GM12878 (cell line): ENCODE data around the gene ATG9B. TPM values are rescaled to one million over a fixed set of nuclear protein-coding genes. Genes with fewer than 3 reads are reported as not detected.

ENCODE experiments used
- ATAC-seq: fragments of 200-7000 bp; cut with Tn5 transposase; 3 replicates; pipeline ENCODE4 v1.9.1; 2020; ENCODE audit warnings: mild to moderate bottlenecking, moderate library complexity
- BruUV-seq: library from RNA; stranded (reverse); fragments of 400-500 nt; replicated peaks from 2 replicates; lab custom pipeline; 2021; lab: Mats Ljungman, UMichigan
- CTCF ChIA-PET: fragments of 300-600 bp; sonication (Branson Sonifier 250); formaldehyde crosslinking; extraction: SDS; loops from one replicate; lab custom pipeline; 2021; ENCODE audit warnings: inconsistent platforms; lab: Yijun Ruan, JAX
- POLR2A ChIA-PET: fragments of 350-600 bp; formaldehyde crosslinking; extraction: SDS; loops from one replicate; lab custom pipeline; 2021; ENCODE audit warnings: inconsistent platforms; lab: Charles Lee
- RAD21 ChIA-PET: fragments of 300-600 bp; sonication (Branson Sonifier 250); formaldehyde crosslinking; loops from one replicate; lab custom pipeline; 2023; ENCODE audit warnings: antibody characterized with exemption; ENCODE audit not compliant: unreplicated experiment; lab: Charles Lee
- SMC1A ChIA-PET: fragments of 300-600 bp; sonication (Branson Sonifier 250); formaldehyde crosslinking; loops from one replicate; lab custom pipeline; 2023; ENCODE audit not compliant: unreplicated experiment, uncharacterized antibody; lab: Charles Lee
- DNase-seq: peaks from one replicate; pipeline ENCODE4 v3.0.0-alpha.2; 2011; ENCODE audit warnings: low read depth, low spot score
- FAIRE-seq: peaks from 3 replicates; lab custom pipeline; 2011; peaks lifted over from hg19 to GRCh38; lab: Jason Lieb, UNC
- H2AFZ ChIP-seq: 2 replicates; pipeline ENCODE4 v1.6.0; 2011; ENCODE audit warnings: low read depth, low read length, control low read depth; ENCODE audit not compliant: control insufficient read depth
- H3K27ac ChIP-seq: 2 replicates; pipeline ENCODE4 v1.5.1; 2011; ENCODE audit warnings: control low read depth; ENCODE audit not compliant: control insufficient read depth, insufficient read depth
- H3K27me3 ChIP-seq, 2 experiments: replicated peaks in 1 of 2; 2 replicates each; pipeline versions ENCODE4 v1.6.0 to v1.6.1; 2011; ENCODE audit warnings: low read length in 1 of 2; ENCODE audit not compliant: control insufficient read depth in 2 of 2, insufficient read depth in 2 of 2
- H3K36me3 ChIP-seq, 2 experiments: 2 replicates each; pipeline ENCODE4 v1.5.1; 2011; ENCODE audit warnings: low read length in 1 of 2; ENCODE audit not compliant: control insufficient read depth in 2 of 2, insufficient read depth in 2 of 2
- H3K4me1 ChIP-seq: 2 replicates; pipeline ENCODE4 v1.6.1; 2011; ENCODE audit warnings: mild to moderate bottlenecking, low read length, moderate library complexity, mixed read lengths; ENCODE audit not compliant: control insufficient read depth, insufficient read depth
- H3K4me2 ChIP-seq: 2 replicates; pipeline ENCODE4 v1.6.0; 2011; ENCODE audit warnings: control low read depth; ENCODE audit not compliant: control insufficient read depth, insufficient read depth
- H3K4me3 ChIP-seq: fragments of 200-600 bp; sonication (generic); 2 replicates; pipeline ENCODE4 v1.5.1; 2016
- H3K79me2 ChIP-seq: 2 replicates; pipeline ENCODE4 v1.6.0; 2011; ENCODE audit warnings: low read length; ENCODE audit not compliant: control insufficient read depth, insufficient read depth
- H3K9ac ChIP-seq: 2 replicates; pipeline ENCODE4 v1.8.0; 2011; ENCODE audit warnings: low read length, control low read depth, mixed read lengths; ENCODE audit not compliant: control insufficient read depth, insufficient read depth
- H3K9me3 ChIP-seq: replicated peaks from 3 replicates; pipeline ENCODE4 v1.5.1; 2011; ENCODE audit warnings: mild to moderate bottlenecking, low read length; ENCODE audit not compliant: control insufficient read depth, insufficient read depth
- H4K20me1 ChIP-seq: 2 replicates; pipeline ENCODE4 v1.6.0; 2011; ENCODE audit not compliant: control insufficient read depth, insufficient read depth
- BCL11A ChIP-seq: IDR thresholded peaks from 2 replicates; pipeline ENCODE4 v1.6.1; 2011; ENCODE audit warnings: low read depth, low read length
- EP300 ChIP-seq, 2 experiments: fragments of 150-350 bp in 1 of 2; IDR thresholded peaks; 2 replicates each; pipeline ENCODE4 v1.6.1; 2011 to 2012; ENCODE audit warnings: low read depth in 2 of 2, low read length in 2 of 2, borderline replicate concordance in 1 of 2, improper control_type of control experiment in 1 of 2, inconsistent platforms in 1 of 2; ENCODE audit not compliant: control insufficient read depth in 1 of 2
- RUNX3 ChIP-seq: IDR thresholded peaks from 2 replicates; pipeline ENCODE4 v1.6.1; 2012; ENCODE audit warnings: low read length, inconsistent platforms
- TCF7 ChIP-seq: IDR thresholded peaks from 2 replicates; pipeline ENCODE4 v1.6.1; 2014; ENCODE audit warnings: antibody characterized with exemption, borderline replicate concordance
- WGBS: methylation state at CpG from one replicate; pipeline ENCODE4 v1.1.6; 2016; ENCODE audit warnings: low lambda C conversion rate; ENCODE audit not compliant: insufficient replicate concordance, insufficient coverage; ENCODE audit errors: missing lambda C conversion rate; 5-methylcytosine and 5-hydroxymethylcytosine counted together
- in situ Hi-C: fragments of 300-500 bp; cut with MboI; formaldehyde crosslinking; loops from 9 replicates; pipeline ENCODE4 v1.14.3; 2018; ENCODE audit warnings: mixed read lengths
- intact Hi-C: fragments of 100-400 bp; cut with micrococcal nuclease; formaldehyde crosslinking; loops from one replicate; pipeline ENCODE4 v1.14.2; 2022; ENCODE audit not compliant: unreplicated experiment
- polyA plus RNA-seq, 11 experiments: library from polyadenylated mRNA; depleted of rRNA in 4 of 11; unstranded in 6 of 11; stranded (reverse) in 5 of 11; fragments of >200 nt; fragmentation: Nextera tagmentation in 4 of 11; fragmentation: Illumina TruSeq in 1 of 11; extraction: Ambion mirVana in 4 of 11; extraction: Trizol in 1 of 11; gene quantifications; 1 replicate in 1 of 11; 2 replicates in 10 of 11; pipeline versions ENCODE4 v1.2.1 to v1.2.3, GENCODE V29; 2011 to 2016; ENCODE audit warnings: inconsistent platforms in 2 of 11, missing spikeins in 2 of 11, low read depth in 1 of 11
- total RNA-seq, 4 experiments: library from RNA; depleted of rRNA in 3 of 4; stranded (reverse); fragments of >200 nt in 3 of 4; fragmentation: Illumina TruSeq in 1 of 4; extraction: Trizol in 1 of 4; gene quantifications; 2 replicates each; pipeline versions ENCODE4 v1.2.1 to v1.2.3, GENCODE V29; 2013 to 2021
- TF ChIP-seq, protein P1 (sequence below): fragments of 450-650 bp; IDR thresholded peaks from 2 replicates; pipeline ENCODE4 v1.6.1; 2014; ENCODE audit warnings: mild to moderate bottlenecking
- TF ChIP-seq, protein P2 (sequence below): fragments of 450-650 bp; IDR thresholded peaks from 2 replicates; pipeline ENCODE4 v1.6.1; 2017; ENCODE audit warnings: mild to moderate bottlenecking, moderate library complexity
- TF ChIP-seq, protein P3 (sequence below): IDR thresholded peaks from 2 replicates; pipeline ENCODE4 v1.6.1; 2012; ENCODE audit warnings: low read length, inconsistent platforms
- TF ChIP-seq, protein P4 (sequence below): IDR thresholded peaks from 2 replicates; pipeline ENCODE4 v1.6.1; 2012; ENCODE audit warnings: mild to moderate bottlenecking, low read depth, low read length
- TF ChIP-seq, protein P5 (sequence below): fragments of 450-650 bp; IDR thresholded peaks from 2 replicates; pipeline ENCODE4 v1.6.1; 2017; ENCODE audit warnings: low read depth, mild to moderate bottlenecking, moderate library complexity

Gene ATG9B
- total and polyA plus RNA-seq, 10 of the 15 experiments (the other 5 are each of a cell fraction or from before 2014, with no cell fraction given) = 0.01 to 0.83 (median 0.12) TPM; not detected in 2

DNA sequence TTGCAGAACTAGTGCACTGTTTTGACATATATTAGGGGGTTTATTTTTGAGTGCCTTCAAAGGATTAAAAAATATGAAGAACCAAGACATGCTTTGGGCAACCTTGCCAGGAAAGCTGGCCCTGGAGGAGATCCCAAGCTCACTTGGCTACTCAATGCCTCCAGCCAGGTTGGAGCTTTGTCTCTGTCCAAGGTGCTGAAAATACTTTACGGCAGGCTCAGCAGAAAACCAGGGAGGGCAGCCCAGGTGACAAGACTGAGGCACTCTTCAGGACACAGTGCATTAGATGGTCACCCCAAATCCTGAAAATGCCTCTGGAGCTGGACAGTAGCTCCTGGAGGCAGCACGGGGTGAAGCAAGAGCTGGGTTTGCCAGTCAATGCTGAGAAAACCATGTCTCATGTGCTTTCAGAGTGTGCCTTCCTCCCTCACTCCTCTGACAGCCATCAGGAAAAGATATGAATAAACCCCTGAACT, 40.4 kb downstream of the ATG9B start:
- BruUV-seq = no TSS peak
- SMC1A ChIA-PET = interaction anchor here (0.9 to 1.8 kb wide), 5 partner anchors 11 to 205 kb away, joined by 3 to 5 read pairs (median 4); no protein-coding TSS in a partner anchor
- no peak overlapping the region for H3K27ac ChIP-seq
- WGBS = 4% methylated on average over 2 of the region's 2 CpGs
- no peaks in the 10 kb centered on the region; the same call in 1 of the 2 replicates for H3K4me1 ChIP-seq
- POLR2A ChIA-PET = no interaction called here
- ATAC-seq = no peak
- TF ChIP-seq, protein P1, sequence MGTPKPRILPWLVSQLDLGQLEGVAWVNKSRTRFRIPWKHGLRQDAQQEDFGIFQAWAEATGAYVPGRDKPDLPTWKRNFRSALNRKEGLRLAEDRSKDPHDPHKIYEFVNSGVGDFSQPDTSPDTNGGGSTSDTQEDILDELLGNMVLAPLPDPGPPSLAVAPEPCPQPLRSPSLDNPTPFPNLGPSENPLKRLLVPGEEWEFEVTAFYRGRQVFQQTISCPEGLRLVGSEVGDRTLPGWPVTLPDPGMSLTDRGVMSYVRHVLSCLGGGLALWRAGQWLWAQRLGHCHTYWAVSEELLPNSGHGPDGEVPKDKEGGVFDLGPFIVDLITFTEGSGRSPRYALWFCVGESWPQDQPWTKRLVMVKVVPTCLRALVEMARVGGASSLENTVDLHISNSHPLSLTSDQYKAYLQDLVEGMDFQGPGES = no peak
- TF ChIP-seq BCL11A (no peak), EP300 (IDR thresholded peaks at IDR 0.05; ENCODE audit: borderline replicate concordance in 1 of 2, control insufficient read depth in 1 of 2, low read depth in 2 of 2, low read length in 2 of 2) (no peak), TCF7 (no peak), RUNX3 (no peak)
- TF ChIP-seq, protein P2, sequence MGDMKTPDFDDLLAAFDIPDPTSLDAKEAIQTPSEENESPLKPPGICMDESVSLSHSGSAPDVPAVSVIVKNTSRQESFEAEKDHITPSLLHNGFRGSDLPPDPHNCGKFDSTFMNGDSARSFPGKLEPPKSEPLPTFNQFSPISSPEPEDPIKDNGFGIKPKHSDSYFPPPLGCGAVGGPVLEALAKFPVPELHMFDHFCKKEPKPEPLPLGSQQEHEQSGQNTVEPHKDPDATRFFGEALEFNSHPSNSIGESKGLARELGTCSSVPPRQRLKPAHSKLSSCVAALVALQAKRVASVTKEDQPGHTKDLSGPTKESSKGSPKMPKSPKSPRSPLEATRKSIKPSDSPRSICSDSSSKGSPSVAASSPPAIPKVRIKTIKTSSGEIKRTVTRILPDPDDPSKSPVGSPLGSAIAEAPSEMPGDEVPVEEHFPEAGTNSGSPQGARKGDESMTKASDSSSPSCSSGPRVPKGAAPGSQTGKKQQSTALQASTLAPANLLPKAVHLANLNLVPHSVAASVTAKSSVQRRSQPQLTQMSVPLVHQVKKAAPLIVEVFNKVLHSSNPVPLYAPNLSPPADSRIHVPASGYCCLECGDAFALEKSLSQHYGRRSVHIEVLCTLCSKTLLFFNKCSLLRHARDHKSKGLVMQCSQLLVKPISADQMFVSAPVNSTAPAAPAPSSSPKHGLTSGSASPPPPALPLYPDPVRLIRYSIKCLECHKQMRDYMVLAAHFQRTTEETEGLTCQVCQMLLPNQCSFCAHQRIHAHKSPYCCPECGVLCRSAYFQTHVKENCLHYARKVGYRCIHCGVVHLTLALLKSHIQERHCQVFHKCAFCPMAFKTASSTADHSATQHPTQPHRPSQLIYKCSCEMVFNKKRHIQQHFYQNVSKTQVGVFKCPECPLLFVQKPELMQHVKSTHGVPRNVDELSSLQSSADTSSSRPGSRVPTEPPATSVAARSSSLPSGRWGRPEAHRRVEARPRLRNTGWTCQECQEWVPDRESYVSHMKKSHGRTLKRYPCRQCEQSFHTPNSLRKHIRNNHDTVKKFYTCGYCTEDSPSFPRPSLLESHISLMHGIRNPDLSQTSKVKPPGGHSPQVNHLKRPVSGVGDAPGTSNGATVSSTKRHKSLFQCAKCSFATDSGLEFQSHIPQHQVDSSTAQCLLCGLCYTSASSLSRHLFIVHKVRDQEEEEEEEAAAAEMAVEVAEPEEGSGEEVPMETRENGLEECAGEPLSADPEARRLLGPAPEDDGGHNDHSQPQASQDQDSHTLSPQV = no peak
- TF ChIP-seq, protein P3, sequence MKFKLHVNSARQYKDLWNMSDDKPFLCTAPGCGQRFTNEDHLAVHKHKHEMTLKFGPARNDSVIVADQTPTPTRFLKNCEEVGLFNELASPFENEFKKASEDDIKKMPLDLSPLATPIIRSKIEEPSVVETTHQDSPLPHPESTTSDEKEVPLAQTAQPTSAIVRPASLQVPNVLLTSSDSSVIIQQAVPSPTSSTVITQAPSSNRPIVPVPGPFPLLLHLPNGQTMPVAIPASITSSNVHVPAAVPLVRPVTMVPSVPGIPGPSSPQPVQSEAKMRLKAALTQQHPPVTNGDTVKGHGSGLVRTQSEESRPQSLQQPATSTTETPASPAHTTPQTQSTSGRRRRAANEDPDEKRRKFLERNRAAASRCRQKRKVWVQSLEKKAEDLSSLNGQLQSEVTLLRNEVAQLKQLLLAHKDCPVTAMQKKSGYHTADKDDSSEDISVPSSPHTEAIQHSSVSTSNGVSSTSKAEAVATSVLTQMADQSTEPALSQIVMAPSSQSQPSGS = no peak
- TF ChIP-seq, protein P4, sequence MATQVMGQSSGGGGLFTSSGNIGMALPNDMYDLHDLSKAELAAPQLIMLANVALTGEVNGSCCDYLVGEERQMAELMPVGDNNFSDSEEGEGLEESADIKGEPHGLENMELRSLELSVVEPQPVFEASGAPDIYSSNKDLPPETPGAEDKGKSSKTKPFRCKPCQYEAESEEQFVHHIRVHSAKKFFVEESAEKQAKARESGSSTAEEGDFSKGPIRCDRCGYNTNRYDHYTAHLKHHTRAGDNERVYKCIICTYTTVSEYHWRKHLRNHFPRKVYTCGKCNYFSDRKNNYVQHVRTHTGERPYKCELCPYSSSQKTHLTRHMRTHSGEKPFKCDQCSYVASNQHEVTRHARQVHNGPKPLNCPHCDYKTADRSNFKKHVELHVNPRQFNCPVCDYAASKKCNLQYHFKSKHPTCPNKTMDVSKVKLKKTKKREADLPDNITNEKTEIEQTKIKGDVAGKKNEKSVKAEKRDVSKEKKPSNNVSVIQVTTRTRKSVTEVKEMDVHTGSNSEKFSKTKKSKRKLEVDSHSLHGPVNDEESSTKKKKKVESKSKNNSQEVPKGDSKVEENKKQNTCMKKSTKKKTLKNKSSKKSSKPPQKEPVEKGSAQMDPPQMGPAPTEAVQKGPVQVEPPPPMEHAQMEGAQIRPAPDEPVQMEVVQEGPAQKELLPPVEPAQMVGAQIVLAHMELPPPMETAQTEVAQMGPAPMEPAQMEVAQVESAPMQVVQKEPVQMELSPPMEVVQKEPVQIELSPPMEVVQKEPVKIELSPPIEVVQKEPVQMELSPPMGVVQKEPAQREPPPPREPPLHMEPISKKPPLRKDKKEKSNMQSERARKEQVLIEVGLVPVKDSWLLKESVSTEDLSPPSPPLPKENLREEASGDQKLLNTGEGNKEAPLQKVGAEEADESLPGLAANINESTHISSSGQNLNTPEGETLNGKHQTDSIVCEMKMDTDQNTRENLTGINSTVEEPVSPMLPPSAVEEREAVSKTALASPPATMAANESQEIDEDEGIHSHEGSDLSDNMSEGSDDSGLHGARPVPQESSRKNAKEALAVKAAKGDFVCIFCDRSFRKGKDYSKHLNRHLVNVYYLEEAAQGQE = peak; percentile 96
- TF ChIP-seq, protein P5, sequence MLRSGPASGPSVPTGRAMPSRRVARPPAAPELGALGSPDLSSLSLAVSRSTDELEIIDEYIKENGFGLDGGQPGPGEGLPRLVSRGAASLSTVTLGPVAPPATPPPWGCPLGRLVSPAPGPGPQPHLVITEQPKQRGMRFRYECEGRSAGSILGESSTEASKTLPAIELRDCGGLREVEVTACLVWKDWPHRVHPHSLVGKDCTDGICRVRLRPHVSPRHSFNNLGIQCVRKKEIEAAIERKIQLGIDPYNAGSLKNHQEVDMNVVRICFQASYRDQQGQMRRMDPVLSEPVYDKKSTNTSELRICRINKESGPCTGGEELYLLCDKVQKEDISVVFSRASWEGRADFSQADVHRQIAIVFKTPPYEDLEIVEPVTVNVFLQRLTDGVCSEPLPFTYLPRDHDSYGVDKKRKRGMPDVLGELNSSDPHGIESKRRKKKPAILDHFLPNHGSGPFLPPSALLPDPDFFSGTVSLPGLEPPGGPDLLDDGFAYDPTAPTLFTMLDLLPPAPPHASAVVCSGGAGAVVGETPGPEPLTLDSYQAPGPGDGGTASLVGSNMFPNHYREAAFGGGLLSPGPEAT = no peak
- FAIRE-seq = no peak
- no peaks in the 10 kb centered on the region for H3K9me3 ChIP-seq
- no peak overlapping the region for H3K4me2 ChIP-seq
- no peak overlapping the region for H3K9ac ChIP-seq
- H3K36me3 ChIP-seq = no peaks in the 10 kb centered on the region
- no peaks in the 10 kb centered on the region for H3K79me2 ChIP-seq
- CTCF ChIA-PET = interaction anchor here (0.8 to 4.2 kb wide), 14 partner anchors 9 to 261 kb away, joined by 3 to 34 read pairs (median 6); no protein-coding TSS in a partner anchor
- in situ Hi-C loops = no loop called here
- no peak for DNase-seq
- peaks cover 5% of the 10 kb centered on the region in 2 experiments for H3K27me3 ChIP-seq
- no peak overlapping the region for H2AFZ ChIP-seq
- H3K4me3 ChIP-seq = no peak overlapping the region
- RAD21 ChIA-PET = interaction anchor here (1.0 to 1.9 kb wide), 4 partner anchors 9 to 205 kb away, joined by 3 to 4 read pairs (median 4); no protein-coding TSS in a partner anchor
- H4K20me1 ChIP-seq = no peaks in the 10 kb centered on the region
- intact Hi-C loops = loop anchor here (2.0 to 5.0 kb wide), 2 partner anchors 21 to 537 kb away; no protein-coding TSS in a partner anchor
